GM18870 (cell line): ENCODE measurements around the gene CCDC80.
"Not testable (repeated sequence)": the region's sequence is repeated elsewhere in the genome, so short reads cannot be mapped to it uniquely, and the experiment has no call there.

ENCODE experiments used
- ATAC-seq: cut with Tn5 transposase; IDR thresholded peaks from one replicate; pipeline ENCODE4 v1.9.1; 2021; ENCODE audit warnings: moderate library complexity; ENCODE audit not compliant: unreplicated experiment

The CCDC80 gene

GRCh38 chr3:112593258-112593657 lies 47.7 kb downstream of the CCDC80 start:
- ATAC-seq, result no peak

GRCh38 chr3:112587336-112587735 lies 53.6 kb downstream of the CCDC80 start:
- ATAC-seq, result no peak

- no peak for ATAC-seq
Observed at GRCh38 chr3:112585782-112586181, 55.2 kb downstream of the CCDC80 start.

GRCh38 chr3:112583105-112583504 lies 57.8 kb downstream of the CCDC80 start:
- no peak for ATAC-seq

GRCh38 chr3:112582244-112582874 lies 58.6 kb downstream of the CCDC80 start:
- ATAC-seq, result no peak

- ATAC-seq, result no peak
Observed at GRCh38 chr3:112579697-112580096, 61.2 kb downstream of the CCDC80 start.

- ATAC-seq, result no peak
Observed at GRCh38 chr3:112579232-112579631, 61.7 kb downstream of the CCDC80 start.

GRCh38 chr3:112572701-112573100 lies 68.2 kb downstream of the CCDC80 start:
- no peak for ATAC-seq

- no peak for ATAC-seq
Observed at GRCh38 chr3:112569265-112569664, 71.7 kb downstream of the CCDC80 start.

GRCh38 chr3:112568642-112569041 lies 72.3 kb downstream of the CCDC80 start:
- ATAC-seq, result no peak

GRCh38 chr3:112564940-112565305 lies 76.0 kb downstream of the CCDC80 start:
- no peak for ATAC-seq

- not testable (repeated sequence) for ATAC-seq
Observed at GRCh38 chr3:112564247-112564939, 76.5 kb downstream of the CCDC80 start.

- peak; percentile 76 for ATAC-seq
Observed at GRCh38 chr3:112561734-112562529, 79.0 kb downstream of the CCDC80 start, which contains the start of the genes ATG3 and SLC35A5. ATG3 (minus strand) TSS chr3:112561962; CDS start chr3:112561528, 434 bp downstream. SLC35A5 (plus strand) TSS chr3:112562045; CDS start chr3:112563404, 1,359 bp downstream.

GRCh38 chr3:112561484-112561733 lies 79.5 kb downstream of the CCDC80 start:
- ATAC-seq, result no peak

- ATAC-seq, result peak; percentile 17
Observed at GRCh38 chr3:112560721-112561483, 80.0 kb downstream of the CCDC80 start.

- ATAC-seq, result no peak
Observed at GRCh38 chr3:112560307-112560706, 80.6 kb downstream of the CCDC80 start.

- ATAC-seq, result no peak
Observed at GRCh38 chr3:112557976-112558375, 83.0 kb downstream of the CCDC80 start.

GRCh38 chr3:112555535-112556170 lies 85.3 kb downstream of the CCDC80 start:
- no peak for ATAC-seq

GRCh38 chr3:112550859-112551258 lies 90.1 kb downstream of the CCDC80 start:
- no peak for ATAC-seq
